H1 (cell line): ENCODE data around the gene ZNF524. TPM values are rescaled to one million over a fixed set of nuclear protein-coding genes. Genes with fewer than 3 reads are reported as not detected.

Experiments
- CTCF ChIA-PET: fragments of 300-600 bp; sonication (Branson Sonifier 250); formaldehyde crosslinking; loops from one replicate; lab custom pipeline; 2021; ENCODE audit not compliant: partially characterized antibody; lab: Charles Lee
- POLR2A ChIA-PET: fragments of 300-600 bp; sonication (Branson Sonifier 250); formaldehyde crosslinking; loops from one replicate; lab custom pipeline; 2021; ENCODE audit warnings: inconsistent platforms; ENCODE audit not compliant: partially characterized antibody; lab: Charles Lee
- DNase-seq, 2 experiments: peaks; one replicate each; pipeline versions ENCODE4 v3.0.0 to v3.0.0-alpha.2; 2010 to 2022; ENCODE audit warnings: low spot score in 2 of 2, low read depth in 1 of 2, mixed read lengths in 1 of 2
- FAIRE-seq: peaks from 2 replicates; lab custom pipeline; 2011; peaks lifted over from hg19 to GRCh38; lab: Jason Lieb, UNC
- H2AFZ ChIP-seq: 2 replicates; pipeline ENCODE4 v1.8.1; 2012; ENCODE audit warnings: low read length, inconsistent platforms
- H2AK5ac ChIP-seq: 2 replicates; pipeline ENCODE4 v1.6.1; 2013; ENCODE audit warnings: low read depth, low read length
- H2BK120ac ChIP-seq: replicated peaks from 2 replicates; pipeline ENCODE3; 2013; ENCODE audit warnings: low read depth, low read length, inconsistent platforms
- H2BK12ac ChIP-seq: 2 replicates; pipeline ENCODE4 v1.6.1; 2013; ENCODE audit warnings: low read depth, low read length
- H2BK15ac ChIP-seq: 2 replicates; pipeline ENCODE4 v1.6.1; 2013; ENCODE audit warnings: low read length
- H2BK20ac ChIP-seq: 2 replicates; pipeline ENCODE4 v1.6.1; 2013; ENCODE audit warnings: low read length
- H2BK5ac ChIP-seq: 2 replicates; pipeline ENCODE4 v1.6.1; 2013; ENCODE audit warnings: low read depth, low read length
- H3K14ac ChIP-seq: 2 replicates; pipeline ENCODE4 v1.6.1; 2013; ENCODE audit warnings: inconsistent platforms; ENCODE audit not compliant: insufficient read length
- H3K18ac ChIP-seq: 2 replicates; pipeline ENCODE4 v1.6.1; 2013; ENCODE audit warnings: low read length; ENCODE audit errors: extremely low read depth
- H3K23ac ChIP-seq: 2 replicates; pipeline ENCODE4 v1.6.1; 2013; ENCODE audit warnings: inconsistent platforms; ENCODE audit not compliant: insufficient read length
- H3K23me2 ChIP-seq: 2 replicates; pipeline ENCODE4 v1.6.1; 2013; ENCODE audit warnings: low read depth, low read length
- H3K27ac ChIP-seq: 2 replicates; pipeline ENCODE4 v1.6.1; 2011; ENCODE audit warnings: low read depth, low read length, inconsistent platforms
- H3K27me3 ChIP-seq, 4 experiments: replicated peaks in 1 of 4; 1 replicate in 1 of 4; 2 replicates in 3 of 4; pipeline versions ENCODE4 v1.6.1 to v1.8.1; 2011 to 2013; ENCODE audit warnings: low read length in 3 of 4, mild to moderate bottlenecking in 3 of 4, inconsistent platforms in 2 of 4, mixed read lengths in 2 of 4, moderate library complexity in 1 of 4; ENCODE audit not compliant: control insufficient read depth in 3 of 4, insufficient read depth in 3 of 4; ENCODE audit errors: extremely low read depth in 1 of 4
- H3K36me3 ChIP-seq, 4 experiments: 2 replicates each; pipeline versions ENCODE4 v1.6.1 to v1.8.1; 2011 to 2013; ENCODE audit warnings: mild to moderate bottlenecking in 4 of 4, low read length in 3 of 4, moderate library complexity in 2 of 4, control low read depth in 1 of 4, inconsistent platforms in 1 of 4; ENCODE audit not compliant: insufficient read depth in 4 of 4, control insufficient read depth in 2 of 4
- H3K4ac ChIP-seq: replicated peaks from 2 replicates; pipeline ENCODE3; 2013; ENCODE audit warnings: low read length, low read depth, mixed read lengths, inconsistent platforms; ENCODE audit not compliant: insufficient read length
- H3K4me1 ChIP-seq, 4 experiments: replicated peaks in 1 of 4; 1 replicate in 1 of 4; 2 replicates in 3 of 4; pipeline versions ENCODE4 v1.6.1 to v1.8.1; 2011 to 2013; ENCODE audit warnings: low read length in 3 of 4, inconsistent platforms in 2 of 4, mixed read lengths in 1 of 4; ENCODE audit not compliant: insufficient read depth in 4 of 4, control insufficient read depth in 3 of 4
- H3K4me2 ChIP-seq, 2 experiments: 2 replicates each; pipeline versions ENCODE4 v1.6.1 to v1.8.1; 2011 to 2013; ENCODE audit warnings: low read depth in 2 of 2, low read length in 2 of 2, control low read depth in 1 of 2, inconsistent platforms in 1 of 2, mild to moderate bottlenecking in 1 of 2; ENCODE audit not compliant: insufficient read depth in 1 of 2
- H3K4me3 ChIP-seq, 4 experiments: fragments of 200-600, 300-600 bp in 1 of 4; sonication (generic), shearing (Covaris generic), sonication (Bioruptor Twin) in 1 of 4; 2 replicates each; pipeline versions ENCODE4 v1.5.1 to v1.8.1; 2011 to 2016; ENCODE audit warnings: low read length in 4 of 4, low read depth in 3 of 4, control low read depth in 2 of 4, inconsistent platforms in 2 of 4, mild to moderate bottlenecking in 2 of 4, mixed read lengths in 1 of 4, moderate library complexity in 1 of 4; ENCODE audit not compliant: insufficient read depth in 2 of 4; ENCODE audit errors: extremely low read depth in 1 of 4
- H3K56ac ChIP-seq: replicated peaks from 2 replicates; pipeline ENCODE3; 2013; ENCODE audit warnings: low read depth, mild to moderate bottlenecking, mixed read lengths, low read length, inconsistent platforms; ENCODE audit not compliant: insufficient read length
- H3K79me1 ChIP-seq: 2 replicates; pipeline ENCODE4 v1.6.1; 2013; ENCODE audit warnings: low read depth, low read length, control low read depth
- H3K79me2 ChIP-seq, 2 experiments: 2 replicates each; pipeline versions ENCODE4 v1.6.1 to v1.8.1; 2012 to 2013; ENCODE audit warnings: low read length in 2 of 2, mild to moderate bottlenecking in 2 of 2, inconsistent platforms in 1 of 2; ENCODE audit not compliant: insufficient read depth in 2 of 2, control insufficient read depth in 1 of 2
- H3K9ac ChIP-seq, 4 experiments: replicated peaks in 1 of 4; 1 replicate in 1 of 4; 2 replicates in 3 of 4; pipeline versions ENCODE4 v1.6.1 to v1.8.1; 2011 to 2013; ENCODE audit warnings: low read depth in 3 of 4, low read length in 3 of 4, control low read depth in 2 of 4, mild to moderate bottlenecking in 2 of 4, moderate library complexity in 2 of 4, inconsistent platforms in 1 of 4; ENCODE audit errors: extremely low read depth in 1 of 4
- H3K9me3 ChIP-seq, 2 experiments: 2 replicates each; pipeline versions ENCODE4 v1.6.1 to v1.8.1; 2012 to 2013; ENCODE audit warnings: mild to moderate bottlenecking in 2 of 2, moderate library complexity in 2 of 2, control low read depth in 1 of 2, inconsistent platforms in 1 of 2, low read depth in 1 of 2, low read length in 1 of 2, mixed read lengths in 1 of 2; ENCODE audit not compliant: insufficient read depth in 2 of 2
- H4K20me1 ChIP-seq, 2 experiments: replicated peaks in 1 of 2; 2 replicates each; pipeline versions ENCODE3 to v1.8.1; 2011 to 2013; ENCODE audit warnings: inconsistent platforms in 2 of 2, low read length in 2 of 2, mild to moderate bottlenecking in 1 of 2; ENCODE audit not compliant: insufficient read depth in 2 of 2, control insufficient read depth in 1 of 2
- H4K5ac ChIP-seq: 2 replicates; pipeline ENCODE4 v1.6.1; 2013; ENCODE audit warnings: low read length, low read depth, mixed read lengths, inconsistent platforms; ENCODE audit not compliant: insufficient read length
- H4K8ac ChIP-seq: 2 replicates; pipeline ENCODE4 v1.8.0; 2013; ENCODE audit warnings: mild to moderate bottlenecking, moderate library complexity, low read length, inconsistent platforms; ENCODE audit not compliant: insufficient read depth; ENCODE audit errors: extremely low read depth
- H4K91ac ChIP-seq: replicated peaks from 2 replicates; pipeline ENCODE3; 2013; ENCODE audit warnings: low read length, mixed read lengths, inconsistent platforms; ENCODE audit not compliant: insufficient read length
- CBX8 ChIP-seq: fragments of 300-800, 300-1000 bp; sonication (generic); IDR thresholded peaks from 2 replicates; pipeline ENCODE4 v1.7.1; 2016; ENCODE audit warnings: low read depth, low read length, borderline replicate concordance
- CHD1 ChIP-seq: IDR thresholded peaks from 2 replicates; pipeline ENCODE4 v1.6.1; 2012; ENCODE audit warnings: low read depth, low read length, improper control_type of control experiment
- TEAD4 ChIP-seq: IDR thresholded peaks from 2 replicates; pipeline ENCODE4 v1.6.1; 2012; ENCODE audit warnings: low read depth, low read length, inconsistent platforms, mixed read lengths
- YY1 ChIP-seq: IDR thresholded peaks from 2 replicates; pipeline ENCODE4 v1.6.1; 2011; ENCODE audit warnings: low read depth, mild to moderate bottlenecking, low read length
- WGBS, 2 experiments: shearing (Covaris generic) in 1 of 2; methylation state at CpG; one replicate each; pipeline versions ENCODE4 v1.1.6 to v1.1.7; 2013 to 2015; ENCODE audit warnings: low lambda C conversion rate in 2 of 2, mixed read lengths in 2 of 2, inconsistent platforms in 1 of 2, low coverage in 1 of 2, missing lambda C conversion rate in 1 of 2; ENCODE audit not compliant: insufficient replicate concordance in 2 of 2, insufficient coverage in 1 of 2, insufficient read length in 1 of 2; ENCODE audit errors: extremely low coverage in 1 of 2, missing lambda C conversion rate in 1 of 2; 5-methylcytosine and 5-hydroxymethylcytosine counted together
- polyA plus RNA-seq, 7 experiments: library from polyadenylated mRNA; depleted of rRNA in 3 of 7; stranded (reverse) in 5 of 7; unstranded in 2 of 7; fragments of >200 nt in 5 of 7; fragments of 200-250 nt in 2 of 7; gene quantifications; 1 replicate in 5 of 7; 2 replicates in 1 of 7; 4 replicates in 1 of 7; pipeline versions ENCODE4 v1.2.1 to v1.2.3, GENCODE V29; 2011 to 2013; ENCODE audit warnings: missing spikeins in 2 of 7, mixed read lengths in 2 of 7
- total RNA-seq: library from RNA; stranded (reverse); fragmentation: NEBNext Ultra II Directional; extraction: Animal tissue kit (Norgen Biotek cat#: 25700); gene quantifications from 2 replicates; pipeline ENCODE4 v1.2.1, GENCODE V29; 2021

ZNF524 gene
- total and polyA plus RNA-seq, 2 of the 8 experiments (the other 6 are each of a cell fraction or from before 2014, with no cell fraction given): 4.4 to 4.7 TPM

- H2AK5ac ChIP-seq: no peak overlapping the region
- H3K9me3 ChIP-seq: no peaks in the 10 kb centered on the region
- H3K4ac ChIP-seq: no peak overlapping the region
- no peaks in the 10 kb centered on the region for H3K79me2 ChIP-seq
- H4K20me1 ChIP-seq: peaks cover 1 to 5% of the 10 kb centered on the region in 2 experiments
- H2BK120ac ChIP-seq: no peak overlapping the region
- H4K5ac ChIP-seq: no peak overlapping the region
- H3K23ac ChIP-seq: no peak overlapping the region
- H2BK20ac ChIP-seq: no peak overlapping the region
- H3K23me2 ChIP-seq: no peaks in the 10 kb centered on the region
- POLR2A ChIA-PET: interaction anchor here (1.0 to 6.8 kb wide), 7 partner anchors 10 to 171 kb away, joined by 3 to 32 read pairs (median 6); partner anchors contain the start of genes CCDC106, ZNF581 and ZNF865
- H2BK15ac ChIP-seq: no peak overlapping the region
- H3K36me3 ChIP-seq: peaks cover 0 to 11% (median 1%) of the 10 kb centered on the region in 4 experiments; a peak in 4 of 8 replicates
- H3K79me1 ChIP-seq: no peaks in the 10 kb centered on the region
- H3K9ac ChIP-seq: no peak overlapping the region
- no peak overlapping the region for H4K8ac ChIP-seq
- peaks cover 0 to 3% (median 0%) of the 10 kb centered on the region in 4 experiments; a peak in 3 of 7 replicates for H3K4me1 ChIP-seq
- H2BK5ac ChIP-seq: no peak overlapping the region
- no peak for DNase-seq
- WGBS, 2 experiments: 91% methylated on average over 7 of the region's 7 CpGs; no CpG with 5 or more reads in 1 of the 2 experiments
- H3K18ac ChIP-seq: no peak overlapping the region
- H3K14ac ChIP-seq: no peak overlapping the region
- H2AFZ ChIP-seq: no peak overlapping the region
- CTCF ChIA-PET: interaction anchor here (0.8 to 8.0 kb wide), 3 partner anchors 9 to 29 kb away, joined by 3 to 38 read pairs (median 9); partner anchors contain the start of gene ZNF865
- peak overlapping the region; percentile 25 to 95 (median 59); a peak in 7 of 8 replicates for H3K4me3 ChIP-seq
- H3K56ac ChIP-seq: no peak overlapping the region
- no peaks in the 10 kb centered on the region for H3K27me3 ChIP-seq
- no peak overlapping the region for H2BK12ac ChIP-seq
- no peak overlapping the region for H4K91ac ChIP-seq
- H3K4me2 ChIP-seq: peak overlapping the region; percentile 29 to 50; a peak in 1 of 4 replicates
- H3K27ac ChIP-seq: no peak overlapping the region
- FAIRE-seq: no peak
- TF ChIP-seq YY1: no peak
- TF ChIP-seq CBX8: no peak
- TF ChIP-seq TEAD4: no peak
- TF ChIP-seq CHD1: no peak
These were observed 23.5 kb downstream of the ZNF524 start for GRCh38 chr19:55623561-55623960.
